NCI-H2029 (cell line): ENCODE measurements around the gene AP2A1.

Experiments
- DNase-seq: peaks from one replicate; lab custom pipeline; 2025; lab: John Stamatoyannopoulos, UW

The AP2A1 gene

DNA sequence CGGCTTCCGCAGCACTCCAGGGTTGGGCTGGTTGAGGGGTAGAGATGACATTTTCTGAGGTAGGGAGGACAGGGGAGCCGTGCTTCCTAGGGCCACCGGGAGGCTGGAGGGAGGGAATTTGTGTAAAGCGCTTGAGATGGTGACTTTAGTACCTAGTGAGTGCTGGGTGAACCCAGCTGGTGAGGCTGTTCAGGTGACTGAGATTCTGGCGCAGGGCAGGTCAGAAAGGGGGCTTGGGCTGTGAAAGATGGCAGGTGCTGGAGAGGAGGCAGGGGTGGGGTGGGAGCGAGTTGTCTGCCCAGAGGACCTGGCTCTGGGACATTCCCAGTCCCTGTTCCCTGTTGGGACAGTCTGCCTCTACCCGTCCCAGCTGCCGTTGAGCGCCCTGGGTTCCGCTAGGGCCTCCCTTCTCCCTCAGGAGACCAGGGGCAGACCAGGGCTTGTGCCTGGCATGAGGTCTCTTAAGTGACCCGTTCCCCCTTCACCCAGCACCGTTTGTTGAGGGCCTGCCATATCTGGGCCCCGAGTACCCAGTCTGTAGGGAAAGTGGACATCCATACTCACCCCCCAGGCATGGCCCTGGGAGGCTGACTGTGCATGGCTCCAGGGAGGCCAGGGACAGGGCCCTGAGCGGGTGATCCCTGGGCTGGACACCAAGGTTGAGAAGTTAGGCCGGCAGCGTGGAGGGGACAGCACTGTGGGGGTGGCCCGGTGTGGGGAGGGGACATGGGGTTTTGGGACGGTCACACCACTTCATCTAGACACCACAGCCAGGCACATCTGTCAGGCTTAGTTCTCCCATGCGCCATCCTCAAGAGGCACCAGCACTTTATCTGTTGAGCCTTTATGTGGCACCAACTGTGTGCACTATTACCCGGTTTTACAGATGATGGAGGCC is 89.1 kb downstream of the AP2A1 start:
- DNase-seq, result no peak

DNA sequence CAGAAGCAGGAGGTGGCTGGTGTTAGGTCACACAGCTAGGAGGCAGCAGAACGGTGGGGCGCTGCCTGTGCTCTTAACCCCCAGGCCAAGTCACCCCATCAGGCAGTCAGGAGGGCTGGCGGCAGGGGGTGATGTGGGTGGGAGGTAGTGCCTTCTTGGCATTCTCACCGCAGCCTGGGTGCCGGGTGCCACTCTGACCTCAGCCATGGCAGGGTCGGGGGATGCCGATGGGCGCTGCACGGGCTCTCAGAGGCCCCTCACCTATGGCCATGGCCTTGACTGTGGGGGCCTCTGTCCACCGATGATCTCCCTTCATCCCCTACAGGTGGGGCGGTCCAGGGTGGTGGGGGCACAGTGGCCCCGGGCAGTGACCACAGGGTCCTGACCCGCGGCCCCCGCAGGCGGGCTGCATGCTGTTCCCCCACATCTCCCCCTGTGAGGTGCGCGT is 89.8 kb downstream of the AP2A1 start:
- DNase-seq, result no peak
